Measurements from ENCODE around the gene GPC5. TPM values are rescaled to one million over a fixed set of nuclear protein-coding genes. Genes with fewer than 3 reads are reported as not detected.

The GPC5 gene
- total and polyA plus RNA-seq, 2 of the 8 experiments (the other 6 are each of a cell fraction or from before 2014, with no cell fraction given) = 0.20 to 0.39 TPM

DNA sequence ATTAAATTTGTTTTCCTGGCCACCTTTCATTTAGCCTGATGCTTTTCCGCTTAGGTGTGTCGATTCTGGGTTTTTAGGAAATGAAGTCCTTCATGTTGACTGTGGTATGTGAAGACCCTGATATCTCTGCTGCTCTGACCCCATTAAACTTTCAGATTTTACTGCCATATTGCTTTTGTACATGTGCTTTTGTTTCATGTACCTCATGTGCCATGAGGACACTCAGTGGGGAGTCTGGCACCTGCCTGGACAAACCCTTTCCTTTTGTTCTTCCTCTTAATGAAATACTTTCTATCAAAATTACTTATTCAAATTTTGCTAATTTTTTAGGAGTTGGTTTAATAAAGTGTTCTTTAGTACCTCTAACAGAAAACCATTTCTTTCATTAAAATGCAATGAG, 774.8 kb downstream of the GPC5 start:
- no peak overlapping the region for H3K27ac ChIP-seq (ENCODE audit: low read depth, low read length)
- POLR2A ChIA-PET (ENCODE audit: partially characterized antibody) = no interaction called here

More for the DNA sequence above, 774.8 kb downstream of the GPC5 start:
- FAIRE-seq = no peak
- H3K27me3 ChIP-seq (replicated peaks in 1 of 4; ENCODE audit: control insufficient read depth in 3 of 4, extremely low read depth in 1 of 4, insufficient read depth in 3 of 4, low read length in 3 of 4) = no peaks in the 10 kb centered on the region
- no peak overlapping the region for H2BK15ac ChIP-seq (ENCODE audit: low read length)
- H4K91ac ChIP-seq (replicated peaks; ENCODE audit: insufficient read length, low read length) = no peak overlapping the region
- no peaks in the 10 kb centered on the region for H3K4me1 ChIP-seq (replicated peaks in 1 of 4; ENCODE audit: control insufficient read depth in 3 of 4, insufficient read depth in 4 of 4, low read length in 3 of 4)
- no peak overlapping the region for H2BK12ac ChIP-seq (ENCODE audit: low read depth, low read length)
- TF ChIP-seq NANOG (IDR thresholded peaks at IDR 0.05; ENCODE audit: insufficient read depth, low read depth, low read length, poor library complexity, severe bottlenecking) = no peak
- TF ChIP-seq HDAC6 (IDR thresholded peaks at IDR 0.05; ENCODE audit: low read depth, low read length) = no peak
- TF ChIP-seq SP1 (IDR thresholded peaks at IDR 0.05; ENCODE audit: low read depth, low read length) = no peak
- TF ChIP-seq CHD2 (IDR thresholded peaks at IDR 0.05; ENCODE audit: low read length) = no peak
- TF ChIP-seq TEAD4 (IDR thresholded peaks at IDR 0.05; ENCODE audit: low read depth, low read length) = no peak
- TF ChIP-seq CREB1 (IDR thresholded peaks at IDR 0.05) = no peak
- TF ChIP-seq CBX8 (IDR thresholded peaks at IDR 0.05; ENCODE audit: borderline replicate concordance, low read depth, low read length) = no peak
- no peak overlapping the region for H2AFZ ChIP-seq (ENCODE audit: low read length)
- CTCF ChIA-PET (ENCODE audit: partially characterized antibody) = no interaction called here
- H3K18ac ChIP-seq (ENCODE audit: extremely low read depth, low read length) = no peak overlapping the region
- no peaks in the 10 kb centered on the region for H3K9me3 ChIP-seq (ENCODE audit: insufficient read depth in 2 of 2, low read depth in 1 of 2, low read length in 1 of 2)
- H2BK5ac ChIP-seq (ENCODE audit: low read depth, low read length) = no peak overlapping the region
- WGBS, 2 experiments (ENCODE audit: extremely low coverage in 1 of 2, insufficient coverage in 1 of 2, insufficient read length in 1 of 2, insufficient replicate concordance in 2 of 2, low coverage in 1 of 2, low lambda C conversion rate in 2 of 2, missing lambda C conversion rate in 1 of 2) = 96% methylated on average over 2 of the region's 2 CpGs; no CpG with 5 or more reads in 1 of the 2 experiments
- DNase-seq (ENCODE audit: low read depth in 1 of 2, low spot score in 2 of 2) = no peak
- H2AK5ac ChIP-seq (ENCODE audit: low read depth, low read length) = no peak overlapping the region
- H3K4me2 ChIP-seq (ENCODE audit: insufficient read depth in 1 of 2, low read depth in 2 of 2, low read length in 2 of 2) = no peak overlapping the region
- no peaks in the 10 kb centered on the region for H4K20me1 ChIP-seq (replicated peaks in 1 of 2; ENCODE audit: control insufficient read depth in 1 of 2, insufficient read depth in 2 of 2, low read length in 2 of 2)
- H3K79me2 ChIP-seq (ENCODE audit: control insufficient read depth in 1 of 2, insufficient read depth in 2 of 2, low read length in 2 of 2) = no peaks in the 10 kb centered on the region
- no peaks in the 10 kb centered on the region; the same call in 1 of the 2 replicates for H3K23me2 ChIP-seq (ENCODE audit: low read depth, low read length)
- H3K14ac ChIP-seq (ENCODE audit: insufficient read length) = no peak overlapping the region
- no peak overlapping the region for H3K23ac ChIP-seq (ENCODE audit: insufficient read length)
- H3K56ac ChIP-seq (replicated peaks; ENCODE audit: insufficient read length, low read depth, low read length) = no peak overlapping the region
- H4K8ac ChIP-seq (ENCODE audit: extremely low read depth, insufficient read depth, low read length) = no peak overlapping the region
- H3K9ac ChIP-seq (replicated peaks in 1 of 4; ENCODE audit: extremely low read depth in 1 of 4, low read depth in 3 of 4, low read length in 3 of 4) = no peak overlapping the region
- no peak overlapping the region for H4K5ac ChIP-seq (ENCODE audit: insufficient read length, low read depth, low read length)
- H3K4ac ChIP-seq (replicated peaks; ENCODE audit: insufficient read length, low read depth, low read length) = no peak overlapping the region
- H3K36me3 ChIP-seq (ENCODE audit: control insufficient read depth in 2 of 4, insufficient read depth in 4 of 4, low read length in 3 of 4) = no peaks in the 10 kb centered on the region
- H3K4me3 ChIP-seq (ENCODE audit: extremely low read depth in 1 of 4, insufficient read depth in 2 of 4, low read depth in 3 of 4, low read length in 4 of 4) = no peak overlapping the region
- H2BK20ac ChIP-seq (ENCODE audit: low read length) = no peak overlapping the region
- H3K79me1 ChIP-seq (ENCODE audit: low read depth, low read length) = no peaks in the 10 kb centered on the region
- no peak overlapping the region for H2BK120ac ChIP-seq (replicated peaks; ENCODE audit: low read depth, low read length)

Data from H1 (cell line).